Astrocyte (in vitro differentiated cells and primary cell): ENCODE data around the gene LOC128125822.

Experiments
- CTCF ChIP-seq: IDR thresholded peaks from 2 replicates; pipeline ENCODE4 v1.5.1; 2011; ENCODE audit warnings: low read depth, mild to moderate bottlenecking, inconsistent platforms, low read length, moderate library complexity; ENCODE audit not compliant: insufficient read depth
- EZH2 ChIP-seq: IDR thresholded peaks from 2 replicates; pipeline ENCODE4 v1.6.1; 2012; ENCODE audit warnings: mild to moderate bottlenecking, low read length, inconsistent platforms; ENCODE audit not compliant: insufficient read depth

- TF ChIP-seq CTCF (no peak), EZH2 (no peak)
Measured at GRCh38 chr6:63576147-63576772, 4.0 kb downstream of the LOC128125822 start.
